ENCODE measurements around the gene GRB2. TPM values are rescaled to one million over a fixed set of nuclear protein-coding genes. Genes with fewer than 3 reads are reported as not detected.
"Not testable (repeated sequence)": the region's sequence is repeated elsewhere in the genome, so short reads cannot be mapped to it uniquely, and the experiment has no call there.

GRB2 gene
- total RNA-seq (ENCODE audit: insufficient read depth, low replicate concordance): 58.5 TPM

DNA sequence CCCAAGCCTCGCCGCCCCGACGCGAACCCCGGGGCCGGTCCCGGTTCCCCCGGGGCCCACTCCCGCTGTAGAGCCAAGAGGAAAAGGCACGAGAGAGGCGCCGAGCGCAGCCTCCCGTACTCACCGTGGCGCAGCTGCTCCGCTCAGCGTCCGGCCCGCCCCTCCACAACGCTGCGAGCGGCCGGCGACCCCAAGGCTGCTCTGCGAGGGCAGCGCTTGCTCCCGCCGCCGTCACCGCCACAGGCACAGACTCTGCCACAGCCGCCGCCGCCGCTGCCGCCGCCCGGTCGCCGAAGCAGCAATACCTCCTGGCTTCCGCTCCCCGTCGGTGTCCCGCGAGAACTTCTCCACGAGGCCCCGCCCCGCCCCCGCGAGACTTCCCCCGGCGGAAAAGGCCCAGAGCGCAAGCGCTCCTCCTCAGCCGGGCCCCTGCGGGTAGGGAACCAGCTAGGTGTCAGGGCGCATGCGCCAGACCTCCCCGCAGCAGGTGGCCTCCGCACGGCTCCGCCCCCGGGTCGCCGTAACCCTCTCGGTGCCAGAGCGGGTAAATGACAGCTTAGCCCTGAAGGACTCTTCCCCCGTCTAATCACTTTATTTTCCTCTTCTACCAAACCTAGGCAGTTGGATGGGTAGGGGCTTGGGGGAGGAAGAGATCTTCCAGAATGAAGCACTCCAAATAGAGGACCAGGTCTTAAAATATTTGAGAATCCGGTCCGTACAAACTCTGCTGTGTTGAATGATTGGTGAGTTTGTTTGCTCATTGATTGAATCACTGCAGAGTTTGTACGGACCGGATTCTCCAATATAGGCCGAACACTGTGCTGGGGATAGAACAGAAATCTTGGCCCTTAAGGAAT, at the start of gene GRB2:
GRB2 (minus strand) TSS at position 314 of the 857 bp plus-strand sequence. CDS start 12,050 bp downstream, outside the sequence.
- DNase-seq (ENCODE audit: low spot score): peak; percentile 98

DNA sequence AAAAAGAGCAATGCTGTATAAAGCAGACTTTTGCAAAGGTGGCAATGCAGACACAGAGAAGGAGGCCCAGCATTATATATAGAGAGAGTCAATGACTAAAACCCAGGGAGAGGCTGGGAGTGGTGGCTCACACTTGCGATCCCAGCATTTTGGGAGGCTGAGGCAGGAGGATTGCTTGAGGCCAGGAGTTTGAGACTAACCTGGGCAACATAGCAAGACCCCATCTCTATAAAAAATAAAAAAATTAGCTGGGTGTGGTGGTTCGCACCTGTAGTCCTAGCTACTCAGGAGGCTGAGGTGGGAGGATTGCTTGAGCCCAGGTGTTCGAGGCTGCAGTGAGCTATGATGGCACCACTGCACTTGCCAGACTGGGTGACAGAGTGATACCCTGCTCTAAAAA, 49.2 kb upstream of the GRB2 start:
- DNase-seq (ENCODE audit: low spot score): not testable (repeated sequence)

- DNase-seq (ENCODE audit: low spot score): no peak
Measured at GRCh38 chr17:75454193-75454592, 48.7 kb upstream of the GRB2 start.

GRCh38 chr17:75450270-75450669, 44.8 kb upstream of the GRB2 start:
- DNase-seq (ENCODE audit: low spot score): no peak

GRCh38 chr17:75447951-75448856, 42.7 kb upstream of the GRB2 start:
- peak; percentile 24 for DNase-seq (ENCODE audit: low spot score)

GRCh38 chr17:75445896-75446295, 40.4 kb upstream of the GRB2 start:
- not testable (repeated sequence) for DNase-seq (ENCODE audit: low spot score)

- DNase-seq (ENCODE audit: low spot score): no peak
Measured at GRCh38 chr17:75445296-75445695, 39.8 kb upstream of the GRB2 start.

- no peak for DNase-seq (ENCODE audit: low spot score)
Measured at GRCh38 chr17:75442168-75443103, 37.0 kb upstream of the GRB2 start.

DNA sequence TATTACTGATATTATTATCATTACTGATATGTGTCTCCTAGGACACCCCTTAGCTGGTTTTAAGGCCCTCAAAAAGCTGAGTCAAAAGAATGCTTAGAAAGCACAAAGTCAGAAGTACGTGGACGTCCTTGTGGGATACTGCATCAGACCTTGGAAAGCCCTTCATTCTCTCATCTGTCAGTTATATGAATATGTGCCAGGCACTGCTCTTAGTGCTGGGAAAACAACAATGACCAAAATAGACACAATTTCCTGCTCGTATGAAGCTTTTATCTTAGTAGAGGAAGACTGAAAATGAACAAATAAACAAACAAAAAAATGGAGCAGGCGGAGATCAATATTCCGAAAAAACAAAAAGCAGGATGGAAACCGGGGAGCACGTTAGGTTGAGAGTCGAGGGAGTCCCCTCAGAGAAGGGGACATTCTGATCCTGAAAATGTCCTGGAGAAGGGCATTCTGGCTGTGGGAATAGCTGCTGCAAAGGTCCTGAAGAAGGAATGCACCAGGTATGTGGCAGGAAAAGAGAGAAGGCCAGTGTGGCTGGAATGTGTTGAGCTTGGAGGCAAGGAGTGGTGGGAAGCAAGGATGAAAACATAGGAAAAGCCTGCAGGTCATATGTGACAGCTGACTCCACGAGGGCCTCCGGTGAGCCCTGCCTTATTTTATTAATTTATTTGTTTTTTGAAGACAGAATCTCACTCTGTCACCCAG, 35.4 kb upstream of the GRB2 start:
- no peak for DNase-seq (ENCODE audit: low spot score)

- DNase-seq (ENCODE audit: low spot score): no peak
Measured at GRCh38 chr17:75439287-75439686, 33.8 kb upstream of the GRB2 start.

DNA sequence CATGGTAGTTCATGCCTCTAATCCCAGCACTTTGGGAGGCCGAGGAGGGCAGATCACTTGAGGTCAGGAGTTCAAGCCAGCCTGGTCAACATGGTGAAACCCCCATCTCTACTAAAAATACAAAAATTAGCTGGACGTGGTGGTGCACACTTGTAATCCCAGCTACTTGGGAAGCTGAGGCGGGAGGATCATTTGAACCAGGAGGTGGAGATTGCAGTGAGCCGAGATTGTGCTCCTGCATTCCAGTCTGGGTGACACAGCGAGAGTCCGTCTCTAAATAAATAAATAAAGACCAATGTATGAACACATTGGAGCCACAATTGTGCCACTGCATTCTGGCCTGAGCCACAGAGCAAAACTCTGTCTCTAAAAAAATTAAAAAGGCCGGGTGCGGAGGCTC, 31.9 kb upstream of the GRB2 start:
- DNase-seq (ENCODE audit: low spot score): not testable (repeated sequence)

- DNase-seq (ENCODE audit: low spot score): not testable (repeated sequence)
Measured at GRCh38 chr17:75434433-75434832, 29.0 kb upstream of the GRB2 start.

DNA sequence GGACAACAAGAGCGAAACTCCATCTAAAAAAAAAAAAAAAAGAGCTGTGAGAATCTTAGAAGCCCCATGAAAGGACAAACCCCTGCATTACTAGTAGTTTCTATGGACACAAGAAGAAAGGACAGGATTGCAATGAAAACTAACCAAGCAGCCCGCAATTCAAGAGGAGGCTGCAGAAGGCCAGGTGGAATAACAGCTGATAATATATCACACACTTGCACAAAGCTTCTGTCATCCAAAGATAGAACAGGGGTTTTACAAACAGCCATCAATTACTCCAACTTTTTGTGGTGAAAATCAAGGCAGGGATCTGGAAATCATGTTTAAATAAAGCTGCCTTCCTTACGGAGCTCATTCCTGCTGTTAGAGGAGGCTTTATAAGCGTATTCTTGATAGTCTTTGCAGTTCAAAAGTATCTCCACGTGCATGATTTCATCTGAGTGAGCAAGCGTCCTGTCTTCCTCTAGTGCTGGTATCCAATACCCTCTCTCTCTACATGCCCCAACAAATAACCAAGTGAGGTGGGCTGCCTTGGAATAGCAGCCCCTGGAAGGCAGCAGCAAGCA, 27.8 kb upstream of the GRB2 start:
- no peak for DNase-seq (ENCODE audit: low spot score)

GRCh38 chr17:75430159-75430974, 24.9 kb upstream of the GRB2 start:
- peak; percentile 64 for DNase-seq (ENCODE audit: low spot score)

- DNase-seq (ENCODE audit: low spot score): peak; percentile 92
Measured at GRCh38 chr17:75428543-75429469, 23.3 kb upstream of the GRB2 start.

- no peak for DNase-seq (ENCODE audit: low spot score)
Measured at GRCh38 chr17:75418531-75418930, 13.1 kb upstream of the GRB2 start.

- DNase-seq (ENCODE audit: low spot score): no peak
Measured at GRCh38 chr17:75417054-75417580, 11.6 kb upstream of the GRB2 start.

DNA sequence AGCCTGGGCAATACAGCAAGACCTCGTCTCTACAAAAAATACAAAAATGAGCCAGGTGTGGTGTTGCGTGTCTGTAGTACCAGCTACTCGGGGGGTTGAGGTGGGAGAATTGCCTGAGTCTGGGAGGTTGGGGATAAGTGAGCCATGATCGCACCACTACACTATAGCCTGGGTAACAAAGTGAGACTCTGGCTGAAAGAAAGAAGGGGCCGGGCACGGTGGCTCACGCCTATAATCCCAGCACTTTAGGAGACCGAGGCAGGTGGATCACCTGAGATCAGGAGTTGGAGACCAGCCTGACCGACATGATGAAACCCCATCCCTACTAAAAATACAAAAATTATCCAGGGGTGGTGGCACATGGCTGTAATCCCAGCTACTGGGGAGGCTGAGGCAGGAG, 10.5 kb upstream of the GRB2 start:
- no peak for DNase-seq (ENCODE audit: low spot score)

Measured in umbilical cord (tissue), 2 donors.